ENCODE measurements around the gene ANTKMT. TPM values are rescaled to one million over a fixed set of nuclear protein-coding genes. Genes with fewer than 3 reads are reported as not detected.

ANTKMT gene
- 28.7 to 63.4 TPM (median 61.2 TPM) in 5 replicates for total RNA-seq (2022; extraction: Qiagen RNA extraction)

GRCh38 chr16:720990-721764 lies at the start of gene ANTKMT:
ANTKMT (plus strand) TSS chr16:721146; CDS start chr16:721275, 129 bp downstream.

GRCh38 chr16:674968-675883 lies 45.7 kb upstream of the ANTKMT start, which contains the start of gene RHBDL1:
RHBDL1 (plus strand) TSS chr16:675671; CDS start chr16:675791, 120 bp downstream.

GRCh38 chr16:679814-680624 lies 40.9 kb upstream of the ANTKMT start, which contains the start of gene STUB1:
STUB1 (plus strand) TSS chr16:680410; CDS start chr16:680526, 116 bp downstream.

GRCh38 chr16:684071-684794 lies 36.7 kb upstream of the ANTKMT start, which contains the start of gene JMJD8:
JMJD8 (minus strand) TSS chr16:684334; CDS start chr16:684319, 15 bp downstream.

GRCh38 chr16:705431-706188 lies 15.3 kb upstream of the ANTKMT start, which contains the start of gene FBXL16:
FBXL16 (minus strand) TSS chr16:705801; CDS start chr16:697405, 8,396 bp downstream.

GRCh38 chr16:714558-715476 lies 6.1 kb upstream of the ANTKMT start, which contains the start of gene METRN:
METRN (plus strand) TSS chr16:715118; CDS start chr16:715290, 172 bp downstream.

GRCh38 chr16:726438-727290 lies 5.7 kb downstream of the ANTKMT start, which contains the start of the genes CCDC78 and HAGHL:
CCDC78 (minus strand) TSS chr16:726443; CDS start chr16:726367, 76 bp downstream.
HAGHL (plus strand) TSS chr16:727106; CDS start chr16:727510, 404 bp downstream.

GRCh38 chr16:740764-741505 lies 20.0 kb downstream of the ANTKMT start, which contains the start of gene CIAO3:
CIAO3 (minus strand) TSS chr16:740997; CDS start chr16:740985, 12 bp downstream.

GRCh38 chr16:760545-761343 lies 39.8 kb downstream of the ANTKMT start, which contains the start of gene MSLN:
MSLN (plus strand) TSS chr16:760734; CDS start chr16:762681, 1,947 bp downstream.

Other genes with a start within 250 kb of the ANTKMT start
- gene CAPN15, start 193.4 kb upstream of the ANTKMT start, total RNA-seq (2022; extraction: Qiagen RNA extraction): 40.4 to 75.7 TPM (median 67.9 TPM) in 5 replicates
- gene PRR35, start 160.8 kb upstream of the ANTKMT start, total RNA-seq (2022; extraction: Qiagen RNA extraction): 0.08 to 0.28 TPM (median 0.26 TPM) in 5 replicates
- gene NHLRC4, start 154.1 kb upstream of the ANTKMT start, total RNA-seq (2022; extraction: Qiagen RNA extraction): 0.18 to 0.30 TPM (median 0.23 TPM) in 5 replicates
- gene PIGQ, start 151.2 kb upstream of the ANTKMT start, total RNA-seq (2022; extraction: Qiagen RNA extraction): 28.4 to 42.0 TPM (median 39.2 TPM) in 5 replicates
- gene RAB40C, start 131.1 kb upstream of the ANTKMT start, total RNA-seq (2022; extraction: Qiagen RNA extraction): 14.1 to 20.1 TPM (median 19.5 TPM) in 5 replicates
- 0.04 to 0.17 TPM (median 0.12 TPM) in 5 replicates for gene WFIKKN1, start 90.2 kb upstream of the ANTKMT start, total RNA-seq (2022; extraction: Qiagen RNA extraction)
- gene METTL26, start 84.8 kb upstream of the ANTKMT start, total RNA-seq (2022; extraction: Qiagen RNA extraction): 79.9 to 151 TPM (median 141 TPM) in 5 replicates
- gene MCRIP2, start 79.3 kb upstream of the ANTKMT start, total RNA-seq (2022; extraction: Qiagen RNA extraction): 18.0 to 45.7 TPM (median 39.2 TPM) in 5 replicates
- gene WDR90, start 71.8 kb upstream of the ANTKMT start, total RNA-seq (2022; extraction: Qiagen RNA extraction): 13.8 to 27.0 TPM (median 22.9 TPM) in 5 replicates
- 64.8 to 96.0 TPM (median 88.4 TPM) in 5 replicates for gene RHOT2, start 53.0 kb upstream of the ANTKMT start, total RNA-seq (2022; extraction: Qiagen RNA extraction)
- gene RHBDL1, start 45.5 kb upstream of the ANTKMT start, total RNA-seq (2022; extraction: Qiagen RNA extraction): 0.50 to 1.5 TPM (median 1.3 TPM) in 5 replicates
- gene STUB1, start 40.7 kb upstream of the ANTKMT start, total RNA-seq (2022; extraction: Qiagen RNA extraction): 84.5 to 130 TPM (median 121 TPM) in 5 replicates
- 67.4 to 83.2 TPM (median 83.1 TPM) in 5 replicates for gene JMJD8, start 36.8 kb upstream of the ANTKMT start, total RNA-seq (2022; extraction: Qiagen RNA extraction)
- 3.9 to 6.6 TPM (median 6.2 TPM) in 5 replicates for gene WDR24, start 30.7 kb upstream of the ANTKMT start, total RNA-seq (2022; extraction: Qiagen RNA extraction)
- 15.0 to 21.8 TPM (median 15.8 TPM) in 5 replicates for gene FBXL16, start 15.3 kb upstream of the ANTKMT start, total RNA-seq (2022; extraction: Qiagen RNA extraction)
- 66.1 to 228 TPM (median 216 TPM) in 5 replicates for gene METRN, start 6.0 kb upstream of the ANTKMT start, total RNA-seq (2022; extraction: Qiagen RNA extraction)
- gene CCDC78, start 5.3 kb downstream of the ANTKMT start, total RNA-seq (2022; extraction: Qiagen RNA extraction): 3.4 to 6.3 TPM (median 5.2 TPM) in 5 replicates
- gene HAGHL, start 6.0 kb downstream of the ANTKMT start, total RNA-seq (2022; extraction: Qiagen RNA extraction): 17.6 to 20.2 TPM (median 18.6 TPM) in 5 replicates
- 22.4 to 33.1 TPM (median 30.0 TPM) in 5 replicates for gene CIAO3, start 19.9 kb downstream of the ANTKMT start, total RNA-seq (2022; extraction: Qiagen RNA extraction)
- 2.9 to 3.7 TPM (median 3.1 TPM) in 5 replicates for gene MSLN, start 39.6 kb downstream of the ANTKMT start, total RNA-seq (2022; extraction: Qiagen RNA extraction)
- gene RPUSD1, start 67.2 kb downstream of the ANTKMT start, total RNA-seq (2022; extraction: Qiagen RNA extraction): 34.4 to 58.3 TPM (median 53.4 TPM) in 5 replicates
- gene CHTF18, start 67.5 kb downstream of the ANTKMT start, total RNA-seq (2022; extraction: Qiagen RNA extraction): 14.5 to 32.9 TPM (median 24.5 TPM) in 5 replicates
- not detected in 5 replicates for gene GNG13, start 79.6 kb downstream of the ANTKMT start, total RNA-seq (2022; extraction: Qiagen RNA extraction)
- gene LMF1, start 249.8 kb downstream of the ANTKMT start, total RNA-seq (2022; extraction: Qiagen RNA extraction): 7.0 to 11.2 TPM (median 9.4 TPM) in 5 replicates